Thoracic aorta (tissue), 2 donors: Measurements from ENCODE around the gene ZNF483. TPM values are rescaled to one million over a fixed set of nuclear protein-coding genes. Genes with fewer than 3 reads are reported as not detected.
A peak's percentile ranks its signal among the peaks of the same experiment; 100 is the strongest.

Source experiments
- ATAC-seq: fragments of 150-250 bp; one replicate; pipeline ENCODE4 v1.8.0; 2017; ENCODE audit warnings: low read depth; ENCODE audit not compliant: insufficient number of reproducible peaks, low FRiP score
- DNase-seq: peaks from one replicate; pipeline ENCODE4 v3.0.0-alpha.2; 2020; ENCODE audit warnings: low spot score
- H3K27ac ChIP-seq, 2 donors: fragments of 200-600 bp; sonication (generic); 1 replicate in 1 of 2; 2 replicates in 1 of 2; pipeline ENCODE4 v1.5.1; 2016; ENCODE audit warnings: mild to moderate bottlenecking in 2 of 2, moderate library complexity in 2 of 2
- H3K27me3 ChIP-seq: fragments of 200-600 bp; sonication (generic); replicated peaks from 2 replicates; pipeline ENCODE4 v1.6.0; 2016; ENCODE audit warnings: mild to moderate bottlenecking; ENCODE audit not compliant: insufficient read depth
- H3K36me3 ChIP-seq: fragments of 200-600 bp; sonication (generic); one replicate; pipeline ENCODE4 v1.5.1; 2016
- H3K4me1 ChIP-seq, 2 donors: fragments of 200-600 bp; sonication (generic); 1 replicate in 1 of 2; 2 replicates in 1 of 2; pipeline versions ENCODE4 v1.5.1 to v1.6.0; 2016; ENCODE audit warnings: low read depth in 2 of 2, mild to moderate bottlenecking in 1 of 2; ENCODE audit not compliant: control insufficient read depth in 1 of 2
- H3K4me3 ChIP-seq: fragments of 200-600 bp; sonication (generic); 2 replicates; pipeline ENCODE4 v1.5.1; 2016; ENCODE audit warnings: mild to moderate bottlenecking
- H3K9me3 ChIP-seq: fragments of 200-600 bp; sonication (generic); 2 replicates; pipeline ENCODE4 v1.5.1; 2016
- total RNA-seq, 2 donors: library from RNA; depleted of rRNA; stranded (reverse); fragments of >200 nt; gene quantifications; one replicate each; pipeline versions ENCODE4 v1.1.0 to v1.2.3, GENCODE V29; 2016
- TF ChIP-seq, protein P1 (sequence below): fragments of 200-600 bp; sonication (generic); IDR thresholded peaks from one replicate; pipeline ENCODE4 v1.5.1; 2019; ENCODE audit warnings: antibody characterized with exemption

The ZNF483 gene
- total RNA-seq, 2 donors from 2014 or later, result 9.7 to 17.8 TPM

DNA sequence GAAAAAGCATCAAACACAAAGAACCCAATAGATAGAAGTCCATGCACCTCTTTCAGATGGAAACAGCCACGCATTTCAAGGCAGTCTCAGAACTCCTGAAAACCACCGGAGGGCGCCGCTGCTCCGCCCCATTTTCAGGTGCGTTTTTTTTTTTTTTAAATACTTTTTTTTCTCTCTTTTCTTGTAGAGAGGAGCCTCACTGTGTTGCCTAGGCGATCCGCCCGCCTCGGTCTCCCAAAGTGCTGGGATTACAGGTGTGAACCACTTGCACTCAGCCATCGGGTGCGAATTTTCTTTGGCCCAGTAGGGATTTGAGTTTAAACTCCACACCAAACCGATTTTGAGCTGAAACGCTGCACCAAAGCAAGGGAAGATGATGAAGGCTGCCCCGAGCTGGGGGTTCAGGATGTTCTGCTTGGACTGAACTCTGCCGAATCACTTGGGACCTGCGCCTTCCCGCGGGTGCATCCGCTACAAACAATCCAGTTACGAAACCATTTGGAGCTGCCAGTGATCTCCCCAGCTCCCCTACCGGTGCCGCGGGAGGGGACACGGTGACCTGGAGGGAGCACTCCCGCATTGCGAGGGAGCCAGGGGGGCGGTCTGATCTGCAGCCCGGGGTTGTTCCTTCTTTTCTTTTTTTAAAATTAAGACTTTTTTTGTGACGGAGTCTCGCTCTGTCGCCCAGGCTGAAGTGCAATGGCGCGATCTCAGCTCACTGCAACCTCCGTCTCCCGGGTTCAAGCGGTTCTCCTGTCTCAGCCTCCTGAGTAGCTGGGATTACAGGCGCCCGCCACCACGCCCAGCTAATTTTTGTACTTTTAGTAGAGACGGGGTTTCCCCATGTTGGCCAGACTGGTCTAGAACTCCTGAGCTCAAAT lies 73.1 kb downstream of the ZNF483 start:
- Histone ChIP-seq H3K36me3 (peaks cover 10% of the 10 kb centered on the region), H3K27me3 (no peaks in the 10 kb centered on the region), H3K9me3 (no peaks in the 10 kb centered on the region), H3K4me1 (no peaks in the 10 kb centered on the region), H3K27ac (peak overlapping the region; percentile 74 to 83), H3K4me3 (peak overlapping the region; percentile 80)
- ATAC-seq (peak; percentile 31), DNase-seq (no peak)
- TF ChIP-seq, protein P1, sequence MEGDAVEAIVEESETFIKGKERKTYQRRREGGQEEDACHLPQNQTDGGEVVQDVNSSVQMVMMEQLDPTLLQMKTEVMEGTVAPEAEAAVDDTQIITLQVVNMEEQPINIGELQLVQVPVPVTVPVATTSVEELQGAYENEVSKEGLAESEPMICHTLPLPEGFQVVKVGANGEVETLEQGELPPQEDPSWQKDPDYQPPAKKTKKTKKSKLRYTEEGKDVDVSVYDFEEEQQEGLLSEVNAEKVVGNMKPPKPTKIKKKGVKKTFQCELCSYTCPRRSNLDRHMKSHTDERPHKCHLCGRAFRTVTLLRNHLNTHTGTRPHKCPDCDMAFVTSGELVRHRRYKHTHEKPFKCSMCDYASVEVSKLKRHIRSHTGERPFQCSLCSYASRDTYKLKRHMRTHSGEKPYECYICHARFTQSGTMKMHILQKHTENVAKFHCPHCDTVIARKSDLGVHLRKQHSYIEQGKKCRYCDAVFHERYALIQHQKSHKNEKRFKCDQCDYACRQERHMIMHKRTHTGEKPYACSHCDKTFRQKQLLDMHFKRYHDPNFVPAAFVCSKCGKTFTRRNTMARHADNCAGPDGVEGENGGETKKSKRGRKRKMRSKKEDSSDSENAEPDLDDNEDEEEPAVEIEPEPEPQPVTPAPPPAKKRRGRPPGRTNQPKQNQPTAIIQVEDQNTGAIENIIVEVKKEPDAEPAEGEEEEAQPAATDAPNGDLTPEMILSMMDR, result peak; percentile 55

DNA sequence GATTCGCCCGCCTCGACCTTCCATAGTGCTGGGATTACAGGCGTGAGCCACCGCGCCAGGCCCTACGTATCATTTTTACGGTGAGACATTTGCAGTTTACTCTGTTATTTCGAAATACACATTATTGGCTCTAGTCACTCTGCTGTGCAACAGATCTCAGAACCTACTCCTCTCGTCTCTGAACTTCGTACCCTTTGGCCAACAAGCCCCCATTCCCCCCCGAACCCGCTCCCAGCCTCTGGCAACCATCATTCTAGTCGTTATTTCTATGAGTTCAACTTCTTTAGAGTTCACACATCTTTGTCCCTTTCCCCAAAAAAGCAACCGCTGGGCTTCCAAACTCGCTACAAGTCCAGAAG lies 73.7 kb downstream of the ZNF483 start:
- TF ChIP-seq, protein P1, result no peak
- peaks cover 10% of the 10 kb centered on the region for H3K36me3 ChIP-seq

DNA sequence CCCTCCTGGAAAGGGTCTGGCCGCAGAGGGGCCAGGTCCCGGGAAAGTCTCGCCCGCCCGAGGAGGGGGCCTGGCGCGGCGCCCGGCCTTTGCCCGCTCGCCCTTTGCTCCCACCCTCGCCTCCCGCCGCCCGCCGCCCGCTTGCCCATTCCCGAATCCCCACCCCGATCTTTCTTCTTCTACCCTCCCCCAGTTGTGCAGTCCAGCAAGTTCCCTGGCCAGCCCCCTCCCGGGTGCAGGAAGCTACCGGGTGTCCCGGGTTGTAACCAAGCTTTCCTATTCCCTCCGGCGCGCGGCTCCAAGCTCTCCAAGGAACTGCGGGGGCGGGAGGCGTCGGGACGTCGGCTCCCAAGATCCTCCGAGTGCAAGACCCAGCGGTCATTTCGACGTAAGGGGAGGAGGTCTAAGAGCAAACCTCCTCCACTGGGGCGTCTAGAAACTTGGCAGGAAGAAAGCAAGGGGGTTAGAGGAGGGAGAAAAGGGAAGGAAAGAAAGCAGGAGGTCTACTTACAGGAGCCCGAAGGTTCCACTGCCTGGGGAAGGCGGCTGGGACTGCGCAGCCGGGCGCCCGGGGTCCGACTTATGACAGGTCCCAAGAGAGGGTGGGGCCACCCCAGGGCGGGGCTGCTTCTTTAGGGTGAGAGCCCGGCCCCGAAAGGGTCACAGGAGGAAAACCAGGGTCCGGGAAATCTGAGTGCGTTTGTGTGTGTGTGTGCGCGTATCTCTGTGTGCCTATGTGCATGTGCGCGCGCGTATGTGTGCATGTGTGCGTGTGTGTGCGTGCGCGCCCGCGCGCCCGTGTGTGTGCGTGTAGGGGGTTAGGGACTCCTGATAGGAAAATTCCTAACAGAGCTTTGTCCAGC lies 74.3 kb downstream of the ZNF483 start, which contains the start of gene PTGR1:
Gene PTGR1, minus strand, starts transcription at position 556 of the 863 bp plus-strand sequence. CDS start 2,225 bp downstream, outside the sequence.
- ATAC-seq (peak; percentile 62), DNase-seq (peak; percentile 60)
- TF ChIP-seq, protein P1, result no peak
- Histone ChIP-seq H3K27ac (peak within 1 kb of the TSS; percentile 74 to 83), H3K4me3 (peak within 1 kb of the TSS; percentile 80), H3K4me1 (no peaks in the 10 kb centered on the region), H3K9me3 (no peaks in the 10 kb centered on the region), H3K27me3 (no peaks in the 10 kb centered on the region), H3K36me3 (peaks cover 10% of the 10 kb centered on the region)

More for the DNA sequence above, 73.7 kb downstream of the ZNF483 start:
- Histone ChIP-seq H3K4me1 (no peaks in the 10 kb centered on the region), H3K27me3 (no peaks in the 10 kb centered on the region), H3K9me3 (no peaks in the 10 kb centered on the region), H3K4me3 (peak overlapping the region; percentile 80), H3K27ac (peak overlapping the region; percentile 74 to 83)
- no peak for ATAC-seq
- DNase-seq, result peak; percentile 13

DNA sequence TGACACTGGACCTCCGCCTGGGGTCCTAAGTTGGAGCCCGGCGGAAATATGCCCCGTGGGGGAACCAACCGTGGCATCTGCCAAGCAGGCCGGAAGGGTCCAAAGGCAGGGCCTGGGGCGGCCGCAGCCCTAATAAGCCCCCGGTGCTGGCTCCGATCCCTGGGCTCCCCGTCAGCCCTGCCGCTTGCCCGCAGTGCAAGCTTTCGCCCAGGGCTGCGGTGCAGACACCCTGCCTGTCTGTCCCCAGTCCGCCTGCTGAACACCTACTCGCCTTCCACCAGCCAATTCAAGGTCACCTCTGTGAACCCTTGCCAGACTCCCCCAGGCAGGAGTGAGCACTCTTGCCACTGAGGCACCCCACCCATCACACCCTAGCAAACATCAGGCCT lies 75.0 kb downstream of the ZNF483 start:
- TF ChIP-seq, protein P1, result no peak
- ATAC-seq (no peak), DNase-seq (no peak)
- H3K4me1 ChIP-seq, result no peaks in the 10 kb centered on the region
- no peaks in the 10 kb centered on the region for H3K9me3 ChIP-seq
- H3K27ac ChIP-seq, result peak overlapping the region; percentile 74 to 83
- H3K4me3 ChIP-seq, result peak overlapping the region; percentile 80
- H3K27me3 ChIP-seq, result no peaks in the 10 kb centered on the region
- H3K36me3 ChIP-seq, result peaks cover 10% of the 10 kb centered on the region
